HEK293 (cell line): ENCODE data around the gene TFG.

Experiments
- CTCF ChIA-PET: fragments of 350-600 bp; formaldehyde crosslinking; extraction: SDS; loops from one replicate; lab custom pipeline; 2021; ENCODE audit warnings: antibody characterized with exemption; lab: Yijun Ruan, JAX
- POLR2A ChIA-PET: fragments of 300-600 bp; formaldehyde crosslinking; extraction: SDS; loops from one replicate; lab custom pipeline; 2020; ENCODE audit warnings: antibody characterized with exemption, inconsistent platforms; lab: Yijun Ruan, JAX
- H3K27ac ChIP-seq: fragments of 200-500 bp; sonication (Bioruptor generic); 2 replicates; pipeline ENCODE4 v1.5.1; 2014; ENCODE audit warnings: low read depth, low read length, control low read depth, inconsistent platforms; ENCODE audit errors: extremely low read depth
- H3K36me3 ChIP-seq, 2 experiments: fragments of 200-500 bp in 1 of 2; sonication (Bioruptor generic) in 1 of 2; 1 replicate in 1 of 2; 2 replicates in 1 of 2; pipeline ENCODE4 v1.5.1; 2014 to 2017; ENCODE audit warnings: inconsistent platforms in 2 of 2, low read length in 2 of 2; ENCODE audit not compliant: control insufficient read depth in 2 of 2, insufficient read depth in 1 of 2
- H3K4me1 ChIP-seq: fragments of 200-500 bp; sonication (Bioruptor generic); 2 replicates; pipeline ENCODE4 v1.5.1; 2014; ENCODE audit warnings: mild to moderate bottlenecking, low read length, inconsistent platforms; ENCODE audit not compliant: control insufficient read depth, insufficient read depth
- H3K4me3 ChIP-seq: 2 replicates; pipeline ENCODE4 v1.5.1; 2011; ENCODE audit warnings: low read depth, mild to moderate bottlenecking, control low read depth, low read length, moderate library complexity
- H3K9me3 ChIP-seq: fragments of 200-500 bp; sonication (Bioruptor generic); 2 replicates; pipeline ENCODE4 v1.5.1; 2014; ENCODE audit warnings: low read depth, low read length, inconsistent platforms; ENCODE audit not compliant: control insufficient read depth, insufficient read depth
- BCL11B ChIP-seq: fragments of 450-650 bp; formaldehyde crosslinking; IDR thresholded peaks from 2 replicates; pipeline ENCODE4 v1.5.1; 2016; ENCODE audit warnings: low read depth, missing biosample characterization, missing genetic modification characterization
- GFI1B ChIP-seq: fragments of 450-650 bp; formaldehyde crosslinking; IDR thresholded peaks from 2 replicates; pipeline ENCODE4 v1.5.1; 2016; ENCODE audit warnings: missing biosample characterization, missing genetic modification characterization
- GLI4 ChIP-seq: fragments of 450-650 bp; formaldehyde crosslinking; IDR thresholded peaks from 2 replicates; pipeline ENCODE4 v1.5.1; 2016; ENCODE audit warnings: missing biosample characterization, missing genetic modification characterization
- HOXC10 ChIP-seq: sonication (generic); formaldehyde crosslinking; IDR thresholded peaks from 2 replicates; pipeline ENCODE4 v1.8.1; 2023; ENCODE audit warnings: mild to moderate bottlenecking, missing genetic modification reagents
- TCF7L2 ChIP-seq: IDR thresholded peaks from 2 replicates; pipeline ENCODE4 v1.6.1; 2011; ENCODE audit warnings: low read depth, mild to moderate bottlenecking, inconsistent platforms, low read length, moderate library complexity, borderline replicate concordance
- ZBTB20 ChIP-seq: fragments of 450-650 bp; formaldehyde crosslinking; IDR thresholded peaks from 2 replicates; pipeline ENCODE4 v1.5.1; 2016; ENCODE audit warnings: missing biosample characterization, missing genetic modification characterization
- ZBTB48 ChIP-seq: fragments of 450-650 bp; formaldehyde crosslinking; IDR thresholded peaks from 2 replicates; pipeline ENCODE4 v1.5.1; 2016; ENCODE audit warnings: missing biosample characterization, missing genetic modification characterization
- ZFP3 ChIP-seq: fragments of 450-650 bp; formaldehyde crosslinking; IDR thresholded peaks from 2 replicates; pipeline ENCODE4 v1.5.1; 2016; ENCODE audit warnings: low read depth, missing biosample characterization, missing genetic modification characterization
- ZNF248 ChIP-seq: fragments of 450-650 bp; formaldehyde crosslinking; IDR thresholded peaks from 2 replicates; pipeline ENCODE4 v1.5.1; 2017; ENCODE audit warnings: missing biosample characterization, missing genetic modification characterization
- ZNF302 ChIP-seq: fragments of 450-650 bp; formaldehyde crosslinking; IDR thresholded peaks from 2 replicates; pipeline ENCODE4 v1.5.1; 2016; ENCODE audit warnings: missing biosample characterization, missing genetic modification characterization, low read depth
- ZNF394 ChIP-seq: fragments of 450-650 bp; formaldehyde crosslinking; IDR thresholded peaks from 2 replicates; pipeline ENCODE4 v1.5.1; 2016; ENCODE audit warnings: missing biosample characterization, missing genetic modification characterization, mild to moderate bottlenecking, moderate library complexity, borderline replicate concordance
- ZNF548 ChIP-seq: fragments of 450-650 bp; formaldehyde crosslinking; IDR thresholded peaks from 2 replicates; pipeline ENCODE4 v1.5.1; 2016; ENCODE audit warnings: missing biosample characterization, missing genetic modification characterization
- ZNF707 ChIP-seq: fragments of 450-650 bp; formaldehyde crosslinking; IDR thresholded peaks from 2 replicates; pipeline ENCODE4 v1.5.1; 2016; ENCODE audit warnings: missing biosample characterization, missing genetic modification characterization
- TF ChIP-seq, protein P1 (sequence below): fragments of 450-650 bp; IDR thresholded peaks from 2 replicates; pipeline ENCODE4 v1.5.1; 2018; ENCODE audit warnings: missing biosample characterization, missing genetic modification characterization
- TF ChIP-seq, protein P2 (sequence below): fragments of 450-650 bp; formaldehyde crosslinking; IDR thresholded peaks from 2 replicates; pipeline ENCODE4 v1.5.1; 2016; ENCODE audit warnings: missing biosample characterization, missing genetic modification characterization, low read depth
- TF ChIP-seq, protein P3 (sequence below): fragments of 450-650 bp; formaldehyde crosslinking; IDR thresholded peaks from 2 replicates; pipeline ENCODE4 v1.5.1; 2016; ENCODE audit warnings: missing biosample characterization, missing genetic modification characterization
- TF ChIP-seq, protein P4 (sequence below): fragments of 450-650 bp; formaldehyde crosslinking; IDR thresholded peaks from 2 replicates; pipeline ENCODE4 v1.5.1; 2017; ENCODE audit warnings: missing biosample characterization, missing genetic modification characterization

The TFG gene

DNA sequence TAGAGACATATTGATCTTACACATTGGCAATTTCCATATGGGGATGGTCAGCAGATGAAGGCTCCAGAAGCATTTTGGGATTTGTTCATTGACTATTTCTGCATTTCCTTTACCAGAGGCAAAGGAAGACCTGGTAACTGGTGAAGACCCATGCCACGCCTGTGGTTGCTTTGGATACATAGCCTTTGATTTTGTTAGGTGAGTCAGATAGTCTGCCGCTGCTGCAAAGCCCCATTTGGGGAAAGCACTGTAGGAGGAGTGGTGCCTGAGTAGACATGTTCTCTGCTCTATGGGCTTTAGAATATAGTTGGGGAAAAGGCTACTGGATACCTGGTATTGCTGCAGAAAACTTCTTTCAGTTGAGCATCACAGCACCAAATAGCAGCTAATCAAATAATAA, 56.8 kb downstream of the TFG start:
- ChIA-PET POLR2A (no interaction called here), CTCF (no interaction called here)
- H3K9me3 ChIP-seq: no peaks in the 10 kb centered on the region
- H3K4me1 ChIP-seq: no peaks in the 10 kb centered on the region
- TF ChIP-seq GLI4 (tag by site-specific recombination): no peak
- TF ChIP-seq TCF7L2: no peak
- TF ChIP-seq ZBTB20 (tag by site-specific recombination): no peak
- no peak for TF ChIP-seq ZFP3
- no peak for TF ChIP-seq BCL11B
- no peak for TF ChIP-seq ZNF548 (tag by site-specific recombination)
- no peak for TF ChIP-seq GFI1B (tag by site-specific recombination)
- TF ChIP-seq, protein P1, sequence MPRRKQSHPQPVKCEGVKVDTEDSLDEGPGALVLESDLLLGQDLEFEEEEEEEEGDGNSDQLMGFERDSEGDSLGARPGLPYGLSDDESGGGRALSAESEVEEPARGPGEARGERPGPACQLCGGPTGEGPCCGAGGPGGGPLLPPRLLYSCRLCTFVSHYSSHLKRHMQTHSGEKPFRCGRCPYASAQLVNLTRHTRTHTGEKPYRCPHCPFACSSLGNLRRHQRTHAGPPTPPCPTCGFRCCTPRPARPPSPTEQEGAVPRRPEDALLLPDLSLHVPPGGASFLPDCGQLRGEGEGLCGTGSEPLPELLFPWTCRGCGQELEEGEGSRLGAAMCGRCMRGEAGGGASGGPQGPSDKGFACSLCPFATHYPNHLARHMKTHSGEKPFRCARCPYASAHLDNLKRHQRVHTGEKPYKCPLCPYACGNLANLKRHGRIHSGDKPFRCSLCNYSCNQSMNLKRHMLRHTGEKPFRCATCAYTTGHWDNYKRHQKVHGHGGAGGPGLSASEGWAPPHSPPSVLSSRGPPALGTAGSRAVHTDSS (tag by site-specific recombination): no peak
- TF ChIP-seq ZNF302 (tag by site-specific recombination): no peak
- TF ChIP-seq, protein P2, sequence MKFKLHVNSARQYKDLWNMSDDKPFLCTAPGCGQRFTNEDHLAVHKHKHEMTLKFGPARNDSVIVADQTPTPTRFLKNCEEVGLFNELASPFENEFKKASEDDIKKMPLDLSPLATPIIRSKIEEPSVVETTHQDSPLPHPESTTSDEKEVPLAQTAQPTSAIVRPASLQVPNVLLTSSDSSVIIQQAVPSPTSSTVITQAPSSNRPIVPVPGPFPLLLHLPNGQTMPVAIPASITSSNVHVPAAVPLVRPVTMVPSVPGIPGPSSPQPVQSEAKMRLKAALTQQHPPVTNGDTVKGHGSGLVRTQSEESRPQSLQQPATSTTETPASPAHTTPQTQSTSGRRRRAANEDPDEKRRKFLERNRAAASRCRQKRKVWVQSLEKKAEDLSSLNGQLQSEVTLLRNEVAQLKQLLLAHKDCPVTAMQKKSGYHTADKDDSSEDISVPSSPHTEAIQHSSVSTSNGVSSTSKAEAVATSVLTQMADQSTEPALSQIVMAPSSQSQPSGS (tag by site-specific recombination): no peak
- TF ChIP-seq ZBTB48 (tag by site-specific recombination): no peak
- no peak overlapping the region for H3K4me3 ChIP-seq
- no peaks in the 10 kb centered on the region for H3K36me3 ChIP-seq
- no peak overlapping the region for H3K27ac ChIP-seq

DNA sequence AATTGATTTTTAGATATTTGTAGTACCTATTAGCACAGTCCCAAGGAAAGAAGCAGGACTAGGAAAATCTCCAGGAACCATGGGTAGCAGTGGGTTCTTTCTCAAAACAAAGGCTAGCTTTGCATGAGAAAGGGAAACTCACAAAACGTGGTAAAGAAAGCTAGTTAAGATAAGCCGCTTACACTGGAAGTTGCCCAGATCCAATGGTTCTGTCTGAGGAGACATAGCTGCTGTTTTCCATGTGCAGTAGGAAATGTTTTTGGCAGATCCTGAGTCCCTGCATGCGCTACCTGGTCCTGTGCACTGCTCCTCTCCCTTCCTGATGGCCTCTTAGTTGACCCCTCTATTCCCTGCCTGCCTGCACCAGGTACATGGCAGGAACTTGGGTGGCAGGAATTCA, 60.4 kb downstream of the TFG start:
- POLR2A ChIA-PET: no interaction called here
- TF ChIP-seq ZNF707 (tag by site-specific recombination) (no peak), ZNF248 (no peak), ZNF394 (tag by site-specific recombination) (no peak), HOXC10 (CRISPR knock-in tag) (no peak)
- TF ChIP-seq, protein P3, sequence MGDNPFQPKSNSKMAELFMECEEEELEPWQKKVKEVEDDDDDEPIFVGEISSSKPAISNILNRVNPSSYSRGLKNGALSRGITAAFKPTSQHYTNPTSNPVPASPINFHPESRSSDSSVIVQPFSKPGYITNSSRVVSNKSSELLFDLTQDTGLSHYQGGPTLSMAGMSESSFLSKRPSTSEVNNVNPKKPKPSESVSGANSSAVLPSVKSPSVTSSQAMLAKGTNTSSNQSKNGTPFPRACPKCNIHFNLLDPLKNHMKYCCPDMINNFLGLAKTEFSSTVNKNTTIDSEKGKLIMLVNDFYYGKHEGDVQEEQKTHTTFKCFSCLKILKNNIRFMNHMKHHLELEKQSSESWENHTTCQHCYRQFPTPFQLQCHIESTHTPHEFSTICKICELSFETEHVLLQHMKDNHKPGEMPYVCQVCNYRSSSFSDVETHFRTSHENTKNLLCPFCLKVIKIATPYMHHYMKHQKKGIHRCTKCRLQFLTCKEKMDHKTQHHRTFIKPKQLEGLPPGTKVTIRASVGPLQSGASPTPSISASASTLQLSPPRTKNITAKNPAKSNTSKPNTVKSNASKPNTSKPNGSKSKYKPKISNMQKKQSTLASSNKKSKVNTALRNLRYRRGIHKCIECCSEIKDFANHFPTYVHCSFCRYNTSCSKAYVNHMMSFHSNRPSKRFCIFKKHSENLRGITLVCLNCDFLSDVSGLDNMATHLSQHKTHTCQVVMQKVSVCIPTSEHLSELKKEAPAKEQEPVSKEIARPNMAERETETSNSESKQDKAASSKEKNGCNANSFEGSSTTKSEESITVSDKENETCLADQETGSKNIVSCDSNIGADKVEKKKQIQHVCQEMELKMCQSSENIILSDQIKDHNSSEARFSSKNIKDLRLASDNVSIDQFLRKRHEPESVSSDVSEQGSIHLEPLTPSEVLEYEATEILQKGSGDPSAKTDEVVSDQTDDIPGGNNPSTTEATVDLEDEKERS (tag by site-specific recombination): no peak
- TF ChIP-seq, protein P4, sequence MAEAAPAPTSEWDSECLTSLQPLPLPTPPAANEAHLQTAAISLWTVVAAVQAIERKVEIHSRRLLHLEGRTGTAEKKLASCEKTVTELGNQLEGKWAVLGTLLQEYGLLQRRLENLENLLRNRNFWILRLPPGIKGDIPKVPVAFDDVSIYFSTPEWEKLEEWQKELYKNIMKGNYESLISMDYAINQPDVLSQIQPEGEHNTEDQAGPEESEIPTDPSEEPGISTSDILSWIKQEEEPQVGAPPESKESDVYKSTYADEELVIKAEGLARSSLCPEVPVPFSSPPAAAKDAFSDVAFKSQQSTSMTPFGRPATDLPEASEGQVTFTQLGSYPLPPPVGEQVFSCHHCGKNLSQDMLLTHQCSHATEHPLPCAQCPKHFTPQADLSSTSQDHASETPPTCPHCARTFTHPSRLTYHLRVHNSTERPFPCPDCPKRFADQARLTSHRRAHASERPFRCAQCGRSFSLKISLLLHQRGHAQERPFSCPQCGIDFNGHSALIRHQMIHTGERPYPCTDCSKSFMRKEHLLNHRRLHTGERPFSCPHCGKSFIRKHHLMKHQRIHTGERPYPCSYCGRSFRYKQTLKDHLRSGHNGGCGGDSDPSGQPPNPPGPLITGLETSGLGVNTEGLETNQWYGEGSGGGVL: no peak
- TF ChIP-seq, all 188 proteins: peak for 0
- no peak overlapping the region for H3K27ac ChIP-seq
- H3K36me3 ChIP-seq: no peaks in the 10 kb centered on the region
- CTCF ChIA-PET: no interaction called here
- H3K4me3 ChIP-seq: no peak overlapping the region
- H3K9me3 ChIP-seq: no peaks in the 10 kb centered on the region
- no peaks in the 10 kb centered on the region for H3K4me1 ChIP-seq
